IMR-90 (cell line): ENCODE results near the gene PTPRU. TPM values are rescaled to one million over a fixed set of nuclear protein-coding genes. Genes with fewer than 3 reads are reported as not detected.
A peak's percentile ranks its signal among the peaks of the same experiment; 100 is the strongest.

Experiments used
- ATAC-seq: fragments of 200-7000 bp; cut with Tn5 transposase; 2 replicates; pipeline ENCODE4 v1.9.1; 2020; ENCODE audit warnings: low read depth, mild to moderate bottlenecking, moderate library complexity
- BruUV-seq: library from RNA; stranded (reverse); fragments of 400-500 nt; replicated peaks from 2 replicates; lab custom pipeline; 2021; lab: Mats Ljungman, UMichigan
- CTCF ChIA-PET: fragments of 300-600 bp; formaldehyde crosslinking; extraction: SDS; loops from one replicate; lab custom pipeline; 2021; ENCODE audit warnings: antibody characterized with exemption; lab: Yijun Ruan, JAX
- POLR2A ChIA-PET: fragments of 300-600 bp; sonication (Branson Sonifier 250); formaldehyde crosslinking; loops from one replicate; lab custom pipeline; 2022; ENCODE audit warnings: antibody characterized with exemption; ENCODE audit not compliant: unreplicated experiment; lab: Charles Lee
- DNase-seq: peaks from one replicate; pipeline ENCODE4 v3.0.0; 2013
- H2AFZ ChIP-seq: replicated peaks from 2 replicates; pipeline ENCODE3; 2013; ENCODE audit warnings: low read length, mild to moderate bottlenecking; ENCODE audit not compliant: poor library complexity
- H2AK5ac ChIP-seq: 2 replicates; pipeline ENCODE4 v1.6.1; 2013; ENCODE audit warnings: low read depth, low read length, inconsistent platforms
- H2AK9ac ChIP-seq: replicated peaks from 2 replicates; pipeline ENCODE3; 2013; ENCODE audit warnings: mild to moderate bottlenecking, low read depth, low read length, moderate library complexity; ENCODE audit not compliant: poor library complexity
- H2BK120ac ChIP-seq: 2 replicates; pipeline ENCODE4 v1.6.1; 2013; ENCODE audit warnings: low read depth, low read length, inconsistent platforms
- H2BK15ac ChIP-seq: 3 replicates; pipeline ENCODE4 v1.6.1; 2013; ENCODE audit warnings: low read depth, low read length, inconsistent platforms
- H2BK20ac ChIP-seq: 2 replicates; pipeline ENCODE4 v1.6.1; 2013; ENCODE audit warnings: low read depth, mild to moderate bottlenecking, inconsistent platforms, low read length, moderate library complexity
- H2BK5ac ChIP-seq: 2 replicates; pipeline ENCODE4 v1.6.1; 2013; ENCODE audit warnings: mild to moderate bottlenecking, low read depth, low read length, inconsistent platforms; ENCODE audit not compliant: poor library complexity, severe bottlenecking
- H3K14ac ChIP-seq: replicated peaks from 2 replicates; pipeline ENCODE4 v1.6.1; 2013; ENCODE audit warnings: low read depth, low read length, inconsistent platforms
- H3K18ac ChIP-seq: 2 replicates; pipeline ENCODE4 v1.6.1; 2013; ENCODE audit warnings: low read depth, low read length, control low read depth
- H3K23ac ChIP-seq: 2 replicates; pipeline ENCODE4 v1.6.1; 2013; ENCODE audit warnings: low read depth, low read length, inconsistent platforms
- H3K27ac ChIP-seq: 2 replicates; pipeline ENCODE4 v1.5.1; 2013; ENCODE audit warnings: mild to moderate bottlenecking, control low read depth, low read length; ENCODE audit not compliant: insufficient read depth
- H3K27me3 ChIP-seq: 2 replicates; pipeline ENCODE4 v1.6.1; 2013; ENCODE audit warnings: low read length; ENCODE audit not compliant: control insufficient read depth, insufficient read depth
- H3K36me3 ChIP-seq: 2 replicates; pipeline ENCODE4 v1.6.1; 2013; ENCODE audit warnings: low read length, mixed read lengths; ENCODE audit not compliant: control insufficient read depth, insufficient read depth
- H3K4ac ChIP-seq: 2 replicates; pipeline ENCODE4 v1.6.1; 2013; ENCODE audit warnings: low read depth, low read length, inconsistent platforms
- H3K4me1 ChIP-seq: 2 replicates; pipeline ENCODE4 v1.6.1; 2013; ENCODE audit warnings: low read length, mixed read lengths; ENCODE audit not compliant: control insufficient read depth, insufficient read depth
- H3K4me2 ChIP-seq: 2 replicates; pipeline ENCODE4 v1.6.1; 2013; ENCODE audit warnings: low read depth, mild to moderate bottlenecking, control low read depth, low read length, moderate library complexity
- H3K4me3 ChIP-seq: 2 replicates; pipeline ENCODE4 v1.5.1; 2013; ENCODE audit warnings: low read depth, mild to moderate bottlenecking, control low read depth, low read length, moderate library complexity; ENCODE audit not compliant: insufficient read depth
- H3K56ac ChIP-seq: 2 replicates; pipeline ENCODE4 v1.6.1; 2013; ENCODE audit warnings: low read length, inconsistent platforms; ENCODE audit not compliant: insufficient read depth; ENCODE audit errors: extremely low read depth
- H3K79me1 ChIP-seq, 2 experiments: 2 replicates each; pipeline ENCODE4 v1.6.1; 2013; ENCODE audit warnings: low read length in 2 of 2, inconsistent platforms in 1 of 2, low read depth in 1 of 2
- H3K9ac ChIP-seq: 2 replicates; pipeline ENCODE4 v1.6.1; 2013; ENCODE audit warnings: low read depth, low read length, control low read depth
- H3K9me1 ChIP-seq: 2 replicates; pipeline ENCODE4 v1.6.1; 2013; ENCODE audit warnings: low read length, inconsistent platforms; ENCODE audit not compliant: insufficient read depth
- H3K9me3 ChIP-seq: 2 replicates; pipeline ENCODE4 v1.6.1; 2013; ENCODE audit warnings: low read length; ENCODE audit not compliant: control insufficient read depth, insufficient read depth
- H4K20me1 ChIP-seq: 2 replicates; pipeline ENCODE4 v1.6.1; 2013; ENCODE audit warnings: low read length, inconsistent platforms; ENCODE audit not compliant: insufficient read depth
- H4K5ac ChIP-seq: 2 replicates; pipeline ENCODE4 v1.6.1; 2013; ENCODE audit warnings: mild to moderate bottlenecking, low read depth, low read length, control low read depth
- H4K8ac ChIP-seq, 2 experiments: 2 replicates each; pipeline ENCODE4 v1.6.1; 2013; ENCODE audit warnings: low read depth in 2 of 2, low read length in 2 of 2, control low read depth in 1 of 2, inconsistent platforms in 1 of 2
- H4K91ac ChIP-seq: 2 replicates; pipeline ENCODE4 v1.6.1; 2013; ENCODE audit warnings: low read depth, low read length, inconsistent platforms; ENCODE audit not compliant: insufficient read depth
- CEBPB ChIP-seq: IDR thresholded peaks from 2 replicates; pipeline ENCODE4 v1.6.1; 2012; ENCODE audit warnings: low read depth, low read length, improper control_type of control experiment
- FOS ChIP-seq: fragments of 150-350 bp; IDR thresholded peaks from 2 replicates; pipeline ENCODE4 v1.6.1; 2016; ENCODE audit warnings: low read depth, low read length
- MAFK ChIP-seq: IDR thresholded peaks from 2 replicates; pipeline ENCODE4 v1.6.1; 2012; ENCODE audit warnings: low read depth, low read length, improper control_type of control experiment
- MAZ ChIP-seq: IDR thresholded peaks from 2 replicates; pipeline ENCODE4 v1.6.1; 2012; ENCODE audit warnings: low read depth, mild to moderate bottlenecking, low read length, improper control_type of control experiment, moderate library complexity, borderline replicate concordance
- NFE2L2 ChIP-seq: fragments of 150-350 bp; IDR thresholded peaks from 2 replicates; pipeline ENCODE4 v1.6.1; 2016; ENCODE audit warnings: low read depth, mild to moderate bottlenecking, low read length
- POLR2A ChIP-seq: IDR thresholded peaks from 2 replicates; pipeline ENCODE4 v1.6.1; 2012; ENCODE audit warnings: mild to moderate bottlenecking, low read depth, low read length
- RAD21 ChIP-seq: IDR thresholded peaks from 2 replicates; pipeline ENCODE4 v1.6.1; 2012; ENCODE audit warnings: low read length, improper control_type of control experiment
- RCOR1 ChIP-seq: IDR thresholded peaks from 2 replicates; pipeline ENCODE4 v1.6.1; 2012; ENCODE audit warnings: mild to moderate bottlenecking, low read length, improper control_type of control experiment; ENCODE audit not compliant: insufficient replicate concordance
- WGBS, 2 experiments: methylation state at CpG; one replicate each; pipeline versions ENCODE4 v1.1.5 to v1.1.7; 2013; ENCODE audit warnings: missing lambda C conversion rate in 2 of 2; ENCODE audit not compliant: insufficient read length in 1 of 2; ENCODE audit errors: extremely low coverage in 2 of 2; 5-methylcytosine and 5-hydroxymethylcytosine counted together
- dilution Hi-C: fragments of 300-500 bp; cut with HindIII; formaldehyde crosslinking; loops from one replicate; pipeline ENCODE4 v1.14.3; 2018; ENCODE audit warnings: low sequenced_read_pairs; ENCODE audit not compliant: unreplicated experiment
- in situ Hi-C: fragments of 300-500 bp; cut with MboI; formaldehyde crosslinking; loops from 3 replicates; pipeline ENCODE4 v1.14.3; 2019; ENCODE audit warnings: low sequenced_read_pairs, inconsistent platforms, mixed read lengths
- intact Hi-C: fragments of 100-400 bp; cut with micrococcal nuclease; formaldehyde crosslinking; loops from 2 replicates; pipeline ENCODE4 v1.10.0; 2022
- polyA plus RNA-seq, 3 experiments: library from polyadenylated mRNA; depleted of rRNA; stranded (reverse); fragments of >200 nt; gene quantifications; 2 replicates each; pipeline ENCODE4 v1.2.3, GENCODE V29; 2012; ENCODE audit warnings: low replicate concordance in 1 of 3
- total RNA-seq: library from RNA; depleted of rRNA; stranded (reverse); fragments of >200 nt; gene quantifications from 2 replicates; pipeline ENCODE4 v1.2.3, GENCODE V29; 2012
- TF ChIP-seq, protein P1 (sequence below): conservative IDR thresholded peaks from 2 replicates; pipeline ENCODE4 v1.5.1; 2012; ENCODE audit warnings: mild to moderate bottlenecking, low read depth, low read length, improper control_type of control experiment
- TF ChIP-seq, protein P2 (sequence below): fragments of 150-350 bp; IDR thresholded peaks from 2 replicates; pipeline ENCODE4 v1.6.1; 2017; ENCODE audit warnings: mild to moderate bottlenecking, antibody characterized with exemption, low read length, low read depth

PTPRU gene
- total and polyA plus RNA-seq, 2 of the 4 experiments (the other 2 are of a cell fraction), result 7.0 to 10.7 TPM

DNA sequence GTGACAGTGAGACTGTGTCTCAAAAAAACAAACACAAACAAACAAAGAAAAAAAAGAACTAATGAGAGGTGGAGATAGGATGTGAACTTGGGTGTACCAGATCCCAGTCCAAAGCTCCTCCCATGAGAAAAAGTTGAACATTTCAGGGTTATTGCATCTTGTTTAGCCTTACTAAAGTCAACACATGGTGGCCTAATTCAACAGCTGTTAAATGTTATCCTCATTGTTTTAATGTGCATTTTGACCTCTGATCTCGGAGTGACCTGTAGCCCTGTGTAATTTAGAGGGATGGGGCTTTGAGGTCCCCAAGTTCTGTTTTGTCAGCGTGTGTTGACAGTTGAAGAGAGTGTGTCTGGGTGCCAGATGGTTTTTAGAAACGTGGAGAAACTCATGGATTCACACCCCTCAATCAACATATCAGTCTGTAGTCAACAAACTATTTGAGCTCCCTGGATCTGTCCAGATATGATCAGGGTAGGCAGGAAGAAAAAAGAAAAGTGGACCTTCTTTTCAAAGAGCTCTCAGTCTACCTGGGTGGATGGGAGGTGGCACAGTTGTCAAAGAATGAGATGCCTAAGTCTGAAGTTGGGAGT, 34.7 kb downstream of the PTPRU start:
- Histone ChIP-seq H3K9ac (no peak overlapping the region), H4K20me1 (no peaks in the 10 kb centered on the region), H2BK120ac (0 out of 2 replicates have a peak overlapping the region, but pooled peaks have one; percentile 26), H3K4me2 (no peak overlapping the region), H3K18ac (no peak overlapping the region), H3K4ac (0 out of 2 replicates have a peak overlapping the region, but pooled peaks have one; percentile 27), H3K9me1 (no peaks in the 10 kb centered on the region; the same call in 1 of the 2 replicates), H3K4me1 (peaks cover 10% of the 10 kb centered on the region; the same call in 1 of the 2 replicates), H4K91ac (peak overlapping the region; percentile 65; the same call in 1 of the 2 replicates), H4K8ac (peak overlapping the region in 1 of 2 experiments; percentile 33; a peak in 1 of 4 replicates), H3K23ac (no peak overlapping the region), H2AK9ac (no peak overlapping the region), H3K56ac (no peak overlapping the region), H3K79me1 (no peaks in the 10 kb centered on the region), H2BK20ac (no peak overlapping the region; the same call in 1 of the 2 replicates), H2AFZ (no peak overlapping the region), H2BK15ac (0 out of 3 replicates have a peak overlapping the region, but pooled peaks have one; percentile 6), H3K9me3 (no peaks in the 10 kb centered on the region), H3K36me3 (no peaks in the 10 kb centered on the region), H3K27me3 (no peaks in the 10 kb centered on the region), H3K27ac (no peak overlapping the region), H3K4me3 (no peak overlapping the region), H4K5ac (no peak overlapping the region), H3K14ac (0 out of 2 replicates have a peak overlapping the region, but pooled peaks have one; percentile 11), H2AK5ac (peak overlapping the region; percentile 14; the same call in 1 of the 2 replicates), H2BK5ac (no peak overlapping the region)
- whole genome bisulfite sequencing, 2 experiments, result no CpG with 5 or more reads among the region's 3 CpGs
- intact Hi-C loops (no loop called here), dilution Hi-C loops (no loop called here), in situ Hi-C loops (no loop called here)
- TF ChIP-seq POLR2A (no peak), MAFK (no peak), MAZ (no peak), FOS (no peak), NFE2L2 (no peak), CEBPB (no peak), RCOR1 (no peak), RAD21 (no peak)
- TF ChIP-seq, protein P1, sequence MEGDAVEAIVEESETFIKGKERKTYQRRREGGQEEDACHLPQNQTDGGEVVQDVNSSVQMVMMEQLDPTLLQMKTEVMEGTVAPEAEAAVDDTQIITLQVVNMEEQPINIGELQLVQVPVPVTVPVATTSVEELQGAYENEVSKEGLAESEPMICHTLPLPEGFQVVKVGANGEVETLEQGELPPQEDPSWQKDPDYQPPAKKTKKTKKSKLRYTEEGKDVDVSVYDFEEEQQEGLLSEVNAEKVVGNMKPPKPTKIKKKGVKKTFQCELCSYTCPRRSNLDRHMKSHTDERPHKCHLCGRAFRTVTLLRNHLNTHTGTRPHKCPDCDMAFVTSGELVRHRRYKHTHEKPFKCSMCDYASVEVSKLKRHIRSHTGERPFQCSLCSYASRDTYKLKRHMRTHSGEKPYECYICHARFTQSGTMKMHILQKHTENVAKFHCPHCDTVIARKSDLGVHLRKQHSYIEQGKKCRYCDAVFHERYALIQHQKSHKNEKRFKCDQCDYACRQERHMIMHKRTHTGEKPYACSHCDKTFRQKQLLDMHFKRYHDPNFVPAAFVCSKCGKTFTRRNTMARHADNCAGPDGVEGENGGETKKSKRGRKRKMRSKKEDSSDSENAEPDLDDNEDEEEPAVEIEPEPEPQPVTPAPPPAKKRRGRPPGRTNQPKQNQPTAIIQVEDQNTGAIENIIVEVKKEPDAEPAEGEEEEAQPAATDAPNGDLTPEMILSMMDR, result no peak
- TF ChIP-seq, protein P2, sequence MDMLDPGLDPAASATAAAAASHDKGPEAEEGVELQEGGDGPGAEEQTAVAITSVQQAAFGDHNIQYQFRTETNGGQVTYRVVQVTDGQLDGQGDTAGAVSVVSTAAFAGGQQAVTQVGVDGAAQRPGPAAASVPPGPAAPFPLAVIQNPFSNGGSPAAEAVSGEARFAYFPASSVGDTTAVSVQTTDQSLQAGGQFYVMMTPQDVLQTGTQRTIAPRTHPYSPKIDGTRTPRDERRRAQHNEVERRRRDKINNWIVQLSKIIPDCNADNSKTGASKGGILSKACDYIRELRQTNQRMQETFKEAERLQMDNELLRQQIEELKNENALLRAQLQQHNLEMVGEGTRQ, result no peak
- no TSS peak for BruUV-seq
- ATAC-seq (no peak; the same call in none of the 2 replicates), DNase-seq (no peak)
- CTCF ChIA-PET, result no interaction called here
- POLR2A ChIA-PET, result interaction anchor here (0.6 kb wide), 1 partner anchor 534 kb away, joined by 5 read pairs; no protein-coding TSS in a partner anchor
